Neural cell (in vitro differentiated cells): Measurements from ENCODE around the gene LVRN. TPM values are rescaled to one million over a fixed set of nuclear protein-coding genes. Genes with fewer than 3 reads are reported as not detected.

Experiments
- H2AFZ ChIP-seq: fragments of 200-600, 300-800 bp; sonication (generic), shearing (Covaris generic); 2 replicates; pipeline ENCODE4 v1.6.0; 2014; ENCODE audit warnings: low read depth, mild to moderate bottlenecking, antibody characterized with exemption, low read length, moderate library complexity
- H3F3A ChIP-seq: fragments of 200-600 bp; shearing (Covaris generic); 2 replicates; pipeline ENCODE4 v1.6.1; 2016; ENCODE audit warnings: mild to moderate bottlenecking, moderate library complexity, mixed read lengths, antibody characterized with exemption, low read length; ENCODE audit not compliant: insufficient read depth, poor library complexity, severe bottlenecking
- H3K27ac ChIP-seq: fragments of 200-600, 300-800 bp; sonication (generic), shearing (Covaris generic); 2 replicates; pipeline ENCODE4 v1.5.1; 2014; ENCODE audit warnings: mild to moderate bottlenecking, low read length, moderate library complexity
- H3K27me3 ChIP-seq: fragments of 300-800, 200-600 bp; sonication (generic), shearing (Covaris generic); 2 replicates; pipeline ENCODE4 v1.6.0; 2014; ENCODE audit warnings: mild to moderate bottlenecking, low read depth, low read length, moderate library complexity; ENCODE audit not compliant: insufficient read depth
- H3K36me3 ChIP-seq: fragments of 300-800, 200-600 bp; sonication (generic), shearing (Covaris generic); 2 replicates; pipeline ENCODE4 v1.5.1; 2014; ENCODE audit warnings: mild to moderate bottlenecking, antibody characterized with exemption, low read length, moderate library complexity; ENCODE audit not compliant: insufficient read depth
- H3K4me2 ChIP-seq: fragments of 300-800, 200-600 bp; sonication (generic), shearing (Covaris generic); 2 replicates; pipeline ENCODE4 v1.6.0; 2014; ENCODE audit warnings: mild to moderate bottlenecking, low read length
- H3K4me3 ChIP-seq: fragments of 300-800, 200-600 bp; sonication (generic), shearing (Covaris generic); 2 replicates; pipeline ENCODE4 v1.5.1; 2014; ENCODE audit warnings: mild to moderate bottlenecking, low read length, moderate library complexity
- H3K79me2 ChIP-seq: fragments of 200-600 bp; shearing (Covaris generic); replicated peaks from 2 replicates; pipeline ENCODE4 v1.6.0; 2014; ENCODE audit warnings: mild to moderate bottlenecking, low read length, moderate library complexity; ENCODE audit not compliant: insufficient read depth
- H3K9ac ChIP-seq: fragments of 300-800, 200-600 bp; sonication (generic), shearing (Covaris generic); 2 replicates; pipeline ENCODE4 v1.6.1; 2016; ENCODE audit warnings: mild to moderate bottlenecking, low read length, mixed read lengths
- H3K9me2 ChIP-seq: fragments of 200-600 bp; shearing (Covaris generic); 2 replicates; pipeline ENCODE4 v1.6.1; 2016; ENCODE audit warnings: mild to moderate bottlenecking, low read length, mixed read lengths; ENCODE audit not compliant: insufficient read depth
- H3K9me3 ChIP-seq: fragments of 200-600, 300-800 bp; sonication (generic), shearing (Covaris generic); 2 replicates; pipeline ENCODE4 v1.6.1; 2016; ENCODE audit warnings: mild to moderate bottlenecking, mixed run types, low read length, moderate library complexity, mixed read lengths
- H4K20me1 ChIP-seq: fragments of 200-600 bp; shearing (Covaris generic); 2 replicates; pipeline ENCODE4 v1.6.1; 2016; ENCODE audit warnings: mild to moderate bottlenecking, mixed run types; ENCODE audit not compliant: insufficient read depth
- CTCF ChIP-seq: fragments of 450-650 bp; IDR thresholded peaks from 2 replicates; pipeline ENCODE4 v1.5.1; 2014; ENCODE audit warnings: antibody characterized with exemption, mild to moderate bottlenecking, moderate library complexity; ENCODE audit not compliant: poor library complexity, severe bottlenecking
- EP300 ChIP-seq: fragments of 450-650 bp; conservative IDR thresholded peaks from 2 replicates; pipeline ENCODE4 v1.6.1; 2014; ENCODE audit warnings: antibody characterized with exemption, mild to moderate bottlenecking, moderate library complexity; ENCODE audit not compliant: poor library complexity, severe bottlenecking
- EZH2 ChIP-seq: fragments of 200-600, 300-800 bp; shearing (Covaris generic), sonication (generic); IDR thresholded peaks from 2 replicates; pipeline ENCODE4 v1.6.1; 2014; ENCODE audit warnings: antibody characterized with exemption, low read length, borderline replicate concordance, mild to moderate bottlenecking; ENCODE audit not compliant: insufficient read depth, poor library complexity, severe bottlenecking
- MXI1 ChIP-seq: fragments of 450-650 bp; conservative IDR thresholded peaks from 2 replicates; pipeline ENCODE4 v1.6.1; 2014; ENCODE audit warnings: antibody characterized with exemption, mild to moderate bottlenecking; ENCODE audit not compliant: poor library complexity, severe bottlenecking
- POLR2AphosphoS5 ChIP-seq: IDR thresholded peaks from 2 replicates; pipeline ENCODE4 v1.6.1; 2012
- RAD21 ChIP-seq: fragments of 450-650 bp; conservative IDR thresholded peaks from 2 replicates; pipeline ENCODE4 v1.6.1; 2014; ENCODE audit warnings: antibody characterized with exemption, mild to moderate bottlenecking, moderate library complexity
- REST ChIP-seq: IDR thresholded peaks from 2 replicates; pipeline ENCODE4 v1.6.1; 2012; ENCODE audit warnings: borderline replicate concordance
- SMC3 ChIP-seq: fragments of 450-650 bp; conservative IDR thresholded peaks from 2 replicates; pipeline ENCODE4 v1.6.1; 2014; ENCODE audit warnings: antibody characterized with exemption, mild to moderate bottlenecking, moderate library complexity; ENCODE audit not compliant: poor library complexity
- TAF1 ChIP-seq: IDR thresholded peaks from 2 replicates; pipeline ENCODE4 v1.6.1; 2012; ENCODE audit warnings: low read depth
- polyA plus RNA-seq: library from polyadenylated mRNA; depleted of rRNA; stranded (reverse); fragments of >200 nt; gene quantifications from 2 replicates; pipeline ENCODE4 v1.2.3, GENCODE V29; 2014

Gene LVRN
- polyA plus RNA-seq, 1 donor from 2014 or later: 3.5 TPM

- no peaks in the 10 kb centered on the region for H3K27me3 ChIP-seq
- H3K27ac ChIP-seq: no peak within 1 kb of the TSS
- no peaks in the 10 kb centered on the region for H3K9me3 ChIP-seq
- H3K36me3 ChIP-seq: no peaks in the 10 kb centered on the region
- H3K9me2 ChIP-seq: no peaks in the 10 kb centered on the region
- no peak within 1 kb of the TSS for H3K4me3 ChIP-seq
- H3K79me2 ChIP-seq: no peaks in the 10 kb centered on the region
- no peak within 1 kb of the TSS for H3K4me2 ChIP-seq
- no peaks in the 10 kb centered on the region for H4K20me1 ChIP-seq
- H2AFZ ChIP-seq: no peak within 1 kb of the TSS
- no peaks in the 10 kb centered on the region for H3F3A ChIP-seq
- TF ChIP-seq EP300: no peak
- TF ChIP-seq RAD21: no peak
- no peak for TF ChIP-seq TAF1
- TF ChIP-seq CTCF: no peak
- no peak for TF ChIP-seq EZH2
- no peak for TF ChIP-seq SMC3
- TF ChIP-seq MXI1: no peak
- no peak for TF ChIP-seq REST
- no peak for TF ChIP-seq POLR2AphosphoS5
- H3K9ac ChIP-seq: no peak within 1 kb of the TSS
Observed at GRCh38 chr5:116032094-116032517, 69.8 kb downstream of the LVRN start, which contains the start of gene ARL14EPL. Gene ARL14EPL (plus strand): TSS chr5:116032472. CDS start chr5:116051466, 18,994 bp downstream.

GRCh38 chr5:116032991-116033390, 70.7 kb downstream of the LVRN start:
- no peak overlapping the region for H3K9ac ChIP-seq
- no peak overlapping the region for H3K27ac ChIP-seq
- no peak overlapping the region for H2AFZ ChIP-seq
- H3K79me2 ChIP-seq: no peaks in the 10 kb centered on the region
- TF ChIP-seq TAF1: no peak
- TF ChIP-seq MXI1: no peak
- no peak for TF ChIP-seq REST
- TF ChIP-seq CTCF: no peak
- TF ChIP-seq POLR2AphosphoS5: no peak
- no peak for TF ChIP-seq EP300
- TF ChIP-seq EZH2: no peak
- no peak for TF ChIP-seq RAD21
- TF ChIP-seq SMC3: no peak
- H3F3A ChIP-seq: no peaks in the 10 kb centered on the region
- H4K20me1 ChIP-seq: no peaks in the 10 kb centered on the region
- H3K9me2 ChIP-seq: no peaks in the 10 kb centered on the region
- H3K4me2 ChIP-seq: no peak overlapping the region
- H3K9me3 ChIP-seq: no peaks in the 10 kb centered on the region
- H3K4me3 ChIP-seq: no peak overlapping the region
- no peaks in the 10 kb centered on the region for H3K27me3 ChIP-seq
- no peaks in the 10 kb centered on the region for H3K36me3 ChIP-seq
